GM21367 (cell line): ENCODE data around the gene CHKA.

Experiments
- ATAC-seq: cut with Tn5 transposase; IDR thresholded peaks from one replicate; pipeline ENCODE4 v1.9.1; 2021; ENCODE audit not compliant: unreplicated experiment

The CHKA gene

GRCh38 chr11:68004551-68005335 lies 116.4 kb downstream of the CHKA start:
- no peak for ATAC-seq

GRCh38 chr11:68003846-68004550 lies 117.2 kb downstream of the CHKA start, which contains the start of gene UNC93B1:
UNC93B1 (minus strand) TSS chr11:68004097; CDS start chr11:68004043, 54 bp downstream.
- ATAC-seq = no peak

- no peak for ATAC-seq
Observed at GRCh38 chr11:68002938-68003845, 118.0 kb downstream of the CHKA start.
